SH-SY5Y (cell line): Measurements from ENCODE around the gene TMEM200A.

Experiments used
- GATA2 ChIP-seq: IDR thresholded peaks from 2 replicates; pipeline ENCODE4 v1.6.1; 2011; ENCODE audit warnings: mild to moderate bottlenecking, low read depth, low read length
- GATA3 ChIP-seq: IDR thresholded peaks from 2 replicates; pipeline ENCODE4 v1.6.1; 2011; ENCODE audit warnings: low read depth, mild to moderate bottlenecking, low read length, moderate library complexity

- no peak for TF ChIP-seq GATA2
- TF ChIP-seq GATA3 = no peak
Observed at GRCh38 chr6:130482645-130483390, 117.0 kb downstream of the TMEM200A start.
